GM10248 (cell line): ENCODE results near the gene TNIP2.

Experiments used
- CTCF ChIA-PET: fragments of 300-600 bp; sonication (Branson Sonifier 250); formaldehyde crosslinking; extraction: SDS; loops from one replicate; lab custom pipeline; 2021; ENCODE audit warnings: antibody characterized with exemption; lab: Yijun Ruan, JAX
- POLR2A ChIA-PET: fragments of 350-650 bp; sonication (Branson Sonifier 250); formaldehyde crosslinking; extraction: SDS; loops from one replicate; lab custom pipeline; 2020; ENCODE audit warnings: antibody characterized with exemption; lab: Yijun Ruan, JAX
- DNase-seq: peaks from one replicate; pipeline ENCODE4 v3.0.0; 2012; ENCODE audit errors: extremely low spot score
- CTCF ChIP-seq: IDR thresholded peaks from 2 replicates; pipeline ENCODE4 v1.5.1; 2012; ENCODE audit warnings: mild to moderate bottlenecking, low read depth; ENCODE audit errors: extremely low read depth, missing control alignments, control extremely low read depth

Gene TNIP2

GRCh38 chr4:2734612-2735011 lies 21.5 kb downstream of the TNIP2 start:
- TF ChIP-seq CTCF, result no peak
- no peak for DNase-seq
- ChIA-PET CTCF (interaction anchor here (1.1 kb wide), 1 partner anchor 9 kb away, joined by 3 read pairs; no protein-coding TSS in a partner anchor), POLR2A (no interaction called here)

- POLR2A ChIA-PET, result no interaction called here
- TF ChIP-seq CTCF, result no peak
- CTCF ChIA-PET, result interaction anchor here (1.1 kb wide), 1 partner anchor 10 kb away, joined by 3 read pairs; no protein-coding TSS in a partner anchor
- no peak for DNase-seq
These were observed 22.1 kb downstream of the TNIP2 start for GRCh38 chr4:2733844-2734574.

- ChIA-PET CTCF (interaction anchor here (1.2 kb wide), 1 partner anchor 16 kb away, joined by 3 read pairs; no protein-coding TSS in a partner anchor), POLR2A (no interaction called here)
- TF ChIP-seq CTCF, result no peak
- DNase-seq, result no peak
These were observed 22.9 kb downstream of the TNIP2 start for GRCh38 chr4:2733001-2733843.

GRCh38 chr4:2732526-2732925 lies 23.6 kb downstream of the TNIP2 start:
- no peak for DNase-seq
- ChIA-PET CTCF (interaction anchor here (0.8 to 1.2 kb wide), 2 partner anchors 10 to 17 kb away, joined by 3 to 4 read pairs; no protein-coding TSS in a partner anchor), POLR2A (no interaction called here)
- no peak for TF ChIP-seq CTCF

GRCh38 chr4:2731907-2732317 lies 24.2 kb downstream of the TNIP2 start:
- no peak for DNase-seq
- TF ChIP-seq CTCF, result no peak
- ChIA-PET POLR2A (no interaction called here), CTCF (interaction anchor here (0.8 to 1.2 kb wide), 2 partner anchors 10 to 17 kb away, joined by 3 to 4 read pairs; no protein-coding TSS in a partner anchor)

- CTCF ChIA-PET, result interaction anchor here (0.9 to 1.7 kb wide), 4 partner anchors 12 to 131 kb away, joined by 3 to 5 read pairs (median 4); no protein-coding TSS in a partner anchor
- POLR2A ChIA-PET, result no interaction called here
- DNase-seq, result no peak
- no peak for TF ChIP-seq CTCF
These were observed 26.6 kb downstream of the TNIP2 start for GRCh38 chr4:2729533-2729875.
